Measurements from ENCODE around the gene SLC35A2.
"Not testable (repeated sequence)": the region's sequence is repeated elsewhere in the genome, so short reads cannot be mapped to it uniquely, and the experiment has no call there.

The SLC35A2 gene

DNA sequence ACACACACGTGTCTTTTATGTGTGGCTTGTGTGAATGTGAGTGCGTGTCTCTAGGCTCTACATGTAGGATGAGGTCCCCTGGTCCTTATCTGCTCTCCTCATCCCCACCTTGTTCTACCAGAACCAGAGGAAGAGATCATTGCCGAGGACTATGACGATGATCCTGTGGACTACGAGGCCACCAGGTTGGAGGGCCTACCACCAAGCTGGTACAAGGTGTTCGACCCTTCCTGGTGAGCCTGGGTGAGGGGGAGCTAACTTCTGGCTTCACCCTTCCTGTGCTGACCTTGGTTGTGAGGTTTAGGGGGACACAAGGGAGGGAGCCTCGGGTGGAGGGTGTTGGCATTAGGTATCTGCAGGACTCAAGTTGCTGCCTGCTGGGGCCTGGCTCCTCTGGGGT is 10.4 kb downstream of the SLC35A2 start:
- DNase-seq = no peak

- DNase-seq = no peak
These were observed 12.4 kb downstream of the SLC35A2 start for GRCh38 chrX:48899078-48899410.

- peak; percentile 92 to 93 for DNase-seq
These were observed 13.7 kb downstream of the SLC35A2 start, which contains the start of the genes PQBP1 and TIMM17B for GRCh38 chrX:48897625-48898306. Gene PQBP1 (plus strand): TSS chrX:48897930. CDS start chrX:48898510, 580 bp downstream. Gene TIMM17B (minus strand): TSS chrX:48897768. CDS start chrX:48897749, 19 bp downstream.

DNA sequence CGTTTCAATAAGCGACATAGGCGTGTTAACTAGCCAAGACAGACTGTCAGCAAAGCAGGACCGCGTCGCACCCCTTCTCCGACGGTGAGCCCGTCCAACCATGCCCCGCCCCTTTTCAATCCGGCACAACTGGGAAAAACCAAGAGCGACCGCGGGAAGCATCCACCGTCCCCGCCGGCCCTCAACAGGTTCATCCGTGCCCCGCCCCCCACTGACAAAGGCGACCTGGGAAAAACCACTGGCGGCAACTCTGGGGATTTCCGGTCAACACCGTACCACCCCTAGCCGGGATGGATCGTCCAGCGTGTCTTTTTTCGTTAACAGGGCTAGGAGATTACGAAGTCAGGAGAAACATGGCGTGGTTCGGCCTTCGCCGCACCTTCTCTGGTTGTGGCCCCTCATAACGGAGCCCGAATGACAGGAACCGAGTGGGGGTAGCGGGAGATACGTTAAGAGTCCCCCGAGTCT is 14.3 kb downstream of the SLC35A2 start:
- DNase-seq = peak; percentile 80 to 81

GRCh38 chrX:48896611-48897011 is 14.8 kb downstream of the SLC35A2 start:
- DNase-seq = no peak

GRCh38 chrX:48894891-48895290 is 16.6 kb downstream of the SLC35A2 start:
- DNase-seq = no peak

DNA sequence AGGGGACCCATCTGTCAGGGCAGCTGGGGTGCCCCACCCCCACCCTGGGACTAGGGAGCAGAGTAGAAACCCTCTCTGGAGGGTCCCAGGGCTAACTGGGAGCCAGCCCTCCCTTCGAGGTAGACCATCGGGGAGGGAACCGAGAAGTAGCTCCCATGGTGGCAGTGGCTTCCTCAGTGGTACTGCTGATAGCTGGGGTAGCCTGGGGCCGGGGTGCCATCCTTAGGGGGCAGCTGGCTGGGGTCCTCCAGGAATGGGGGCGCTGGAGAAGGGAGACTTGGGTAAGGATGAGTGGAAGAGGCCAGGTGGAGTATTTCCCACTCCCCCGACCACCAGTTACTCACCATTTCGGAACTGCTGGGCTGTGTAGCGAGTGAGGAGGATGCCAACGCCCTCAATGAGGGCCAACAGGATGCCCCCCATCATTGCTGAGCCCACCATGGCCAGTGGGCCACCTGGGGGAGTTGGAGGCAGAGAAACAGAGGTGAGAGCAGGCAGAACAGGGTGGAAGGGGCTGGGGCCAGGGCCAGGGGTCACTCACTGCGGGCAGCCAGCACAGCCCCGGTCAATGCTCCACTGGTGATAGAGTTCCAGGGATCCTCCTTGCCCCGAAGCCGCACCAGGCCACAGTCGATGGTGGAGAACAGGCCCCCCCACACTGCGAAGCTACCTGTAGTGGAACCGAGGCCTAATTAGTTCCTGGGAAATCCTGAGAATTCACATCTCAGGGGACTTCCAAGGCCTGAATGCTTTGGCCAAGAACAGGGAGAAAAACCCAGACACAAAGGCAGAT is 17.7 kb downstream of the SLC35A2 start:
- DNase-seq = no peak

DNA sequence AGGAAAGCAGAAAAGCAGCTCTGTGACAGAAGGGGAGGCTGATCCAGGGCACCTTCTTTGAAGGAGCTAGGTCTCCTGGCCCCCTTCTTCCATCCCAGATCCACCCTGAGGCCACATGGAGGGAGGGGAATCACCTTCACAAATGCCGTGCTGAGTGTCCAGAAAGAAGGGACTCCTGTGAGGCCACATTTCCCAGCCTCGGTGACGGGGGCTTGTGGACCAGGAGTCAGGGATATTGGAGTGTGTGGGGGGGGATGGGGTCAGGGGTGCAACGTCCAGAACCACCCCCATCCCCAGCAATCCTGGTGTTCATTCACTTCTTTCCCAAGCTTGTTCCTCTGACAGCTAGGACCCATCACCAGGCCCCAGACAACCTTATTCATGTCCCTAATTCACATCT is 18.6 kb downstream of the SLC35A2 start:
- no peak for DNase-seq

DNA sequence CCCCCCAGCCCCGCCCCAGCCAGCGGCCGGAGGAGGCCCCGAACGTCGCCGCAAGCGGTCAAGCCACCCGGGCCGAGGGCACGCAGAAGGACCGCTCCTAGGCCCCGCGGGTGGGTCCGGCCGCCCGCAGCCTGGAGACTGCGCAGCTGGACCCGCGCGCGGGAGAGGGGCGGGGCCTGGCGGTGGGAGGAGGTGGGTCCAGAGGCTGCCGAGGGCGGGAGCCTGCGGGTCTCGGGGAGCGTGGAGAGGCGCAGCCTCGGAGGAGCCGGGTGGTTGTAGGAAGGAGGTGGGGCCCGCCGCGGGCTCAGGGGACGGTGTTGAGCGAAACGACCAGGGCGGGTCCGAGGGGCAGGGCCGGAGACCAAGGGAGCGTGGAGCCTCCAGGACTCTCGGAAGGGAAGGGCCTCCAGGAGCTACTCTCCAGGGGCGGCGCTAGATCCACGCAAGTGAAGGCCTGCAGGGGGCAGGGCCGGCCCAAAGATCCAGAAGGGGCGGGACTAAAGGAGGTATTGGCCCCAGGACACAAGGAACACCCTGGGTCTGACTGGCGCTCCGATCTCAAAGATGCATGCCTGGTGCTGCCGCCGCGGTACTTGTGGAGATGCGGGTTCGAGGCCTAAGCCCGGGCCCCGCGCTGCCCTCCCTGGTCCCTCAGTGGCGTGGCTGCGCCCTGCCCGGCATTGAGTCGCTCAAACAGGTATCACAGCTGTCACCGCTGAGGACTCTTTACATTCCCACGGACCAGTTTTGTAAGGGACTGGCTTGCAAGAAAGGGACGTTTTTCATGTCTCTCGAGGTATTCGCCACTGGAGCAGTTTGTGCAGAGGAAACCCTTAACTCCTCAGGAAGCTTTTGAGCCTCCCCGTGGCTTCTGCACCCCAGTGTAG is 19.8 kb downstream of the SLC35A2 start:
- DNase-seq = peak; percentile 82

- DNase-seq = no peak
These were observed 20.5 kb downstream of the SLC35A2 start for GRCh38 chrX:48890934-48891401.

DNA sequence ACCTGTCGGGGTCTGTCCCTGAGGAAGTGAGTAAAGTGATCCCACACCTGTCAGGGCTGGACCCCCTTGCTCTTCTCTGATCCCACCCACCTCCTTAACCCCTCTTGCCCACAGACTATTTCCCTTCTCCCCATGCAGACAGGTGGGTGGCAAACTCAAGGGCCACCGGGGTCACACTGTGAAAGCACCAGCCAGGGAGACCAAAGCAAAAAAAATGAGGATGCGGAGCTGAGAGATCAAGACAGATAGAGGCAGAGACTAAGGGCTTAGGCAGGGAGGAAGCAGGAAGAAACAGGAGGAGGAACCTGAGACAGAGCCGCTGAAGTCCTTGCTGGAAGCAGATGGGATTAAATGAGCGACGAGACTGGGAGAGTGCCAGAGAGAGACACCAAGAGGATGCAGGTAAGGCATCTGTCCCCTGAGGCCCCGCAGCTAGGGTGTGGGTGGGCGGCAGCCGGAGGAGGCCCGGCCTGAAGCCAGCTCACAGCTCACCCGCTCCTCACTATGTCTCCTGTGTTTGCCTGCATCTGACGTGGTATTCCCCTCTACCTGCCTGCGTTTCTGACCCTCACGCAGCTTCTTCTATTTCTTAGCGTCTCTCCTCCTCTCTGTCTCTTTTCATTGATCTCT is 21.0 kb downstream of the SLC35A2 start:
- DNase-seq = no peak

DNA sequence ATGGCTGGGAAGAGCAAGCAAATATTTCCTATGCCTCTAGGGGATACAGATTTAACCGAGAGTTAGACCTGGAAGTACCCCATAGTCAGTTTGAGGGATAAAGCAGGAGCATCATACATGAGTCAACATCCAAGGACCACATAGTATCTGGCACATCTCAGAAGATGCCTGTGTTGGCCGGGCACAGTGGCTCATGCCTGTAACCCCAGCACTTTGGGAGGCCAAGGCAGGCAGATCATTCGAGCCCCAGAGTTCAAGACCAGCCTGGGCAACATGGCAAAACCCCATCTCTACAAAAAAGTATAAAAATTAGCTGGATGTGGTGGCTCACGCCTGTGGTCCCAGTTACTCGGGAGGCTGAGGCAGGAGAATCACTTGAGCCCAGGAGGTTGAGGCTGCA is 24.9 kb downstream of the SLC35A2 start:
- DNase-seq = not testable (repeated sequence)

GRCh38 chrX:48883729-48884128 is 27.7 kb downstream of the SLC35A2 start:
- DNase-seq = no peak

DNA sequence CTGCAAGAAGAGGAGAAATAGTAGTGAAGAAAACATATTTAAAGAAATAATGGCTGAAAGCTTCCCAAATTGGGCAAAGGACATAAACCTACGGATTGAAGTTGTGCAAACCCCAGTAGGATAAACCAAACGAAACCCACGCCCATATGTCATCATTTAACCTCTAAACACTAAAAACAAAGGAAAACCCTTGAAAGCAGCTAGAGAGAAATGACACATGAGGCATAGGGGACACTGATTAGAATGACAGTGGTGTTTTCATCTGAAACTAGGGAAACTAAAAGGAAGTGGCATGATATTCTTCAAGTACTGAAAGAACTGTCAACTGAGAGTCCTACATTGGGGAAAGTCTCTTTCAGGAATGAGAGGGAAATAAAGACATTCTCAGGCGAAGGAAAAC is 34.5 kb downstream of the SLC35A2 start:
- not testable (repeated sequence) for DNase-seq

- not testable (repeated sequence) for DNase-seq
These were observed 39.4 kb downstream of the SLC35A2 start for GRCh38 chrX:48872017-48872416.

DNA sequence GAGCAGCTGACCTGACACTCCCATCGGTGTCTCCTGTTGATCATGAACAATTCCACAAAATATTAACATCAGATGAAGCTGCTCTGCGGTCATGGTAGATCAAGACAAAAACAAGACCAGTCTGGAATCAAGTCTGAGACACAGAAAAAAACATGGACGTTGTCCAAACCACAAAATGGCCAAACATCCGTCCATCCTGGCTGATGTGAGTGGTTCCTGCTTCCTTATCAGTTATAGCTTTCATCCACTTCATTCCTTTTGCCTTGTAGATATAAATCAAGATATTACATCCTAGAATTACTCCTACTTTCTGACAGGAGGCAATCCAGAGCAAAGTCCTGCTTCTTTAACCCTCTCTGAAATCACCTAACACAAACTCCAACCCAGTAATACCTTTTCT is 47.2 kb downstream of the SLC35A2 start:
- DNase-seq = no peak

GRCh38 chrX:48854898-48855297 is 56.5 kb downstream of the SLC35A2 start:
- peak in 1 of 2 donors; percentile 15 for DNase-seq

GRCh38 chrX:48854121-48854804 is 57.2 kb downstream of the SLC35A2 start:
- not testable (repeated sequence) for DNase-seq

- DNase-seq = not testable (repeated sequence)
These were observed 58.0 kb downstream of the SLC35A2 start for GRCh38 chrX:48853494-48853893.
